CD4-positive, CD25-positive, alpha-beta regulatory T cell (primary cell): ENCODE measurements around the gene PLEKHG2. TPM values are rescaled to one million over a fixed set of nuclear protein-coding genes. Genes with fewer than 3 reads are reported as not detected.
A peak's percentile ranks its signal among the peaks of the same experiment; 100 is the strongest.
"Not testable (repeated sequence)": the region's sequence is repeated elsewhere in the genome, so short reads cannot be mapped to it uniquely, and the experiment has no call there.

Experiments
- ATAC-seq, 2 donors: fragments of 150-1000 bp; cut with Tn5 transposase; one replicate each; pipeline ENCODE4 v1.10.0; 2021; ENCODE audit warnings: low read depth in 2 of 2, moderate number of reproducible peaks in 2 of 2, moderate library complexity in 1 of 2
- DNase-seq, 3 donors: peaks; one replicate each; pipeline versions ENCODE4 v3.0.0 to v3.0.0-alpha.2; 2012 to 2022; ENCODE audit warnings: mixed read lengths in 1 of 3
- H3K27ac ChIP-seq: one replicate; pipeline ENCODE4 v1.7.0; 2013; ENCODE audit warnings: mild to moderate bottlenecking, low read length; ENCODE audit not compliant: insufficient read depth, poor library complexity, severe bottlenecking
- H3K27me3 ChIP-seq: one replicate; pipeline ENCODE4 v1.7.0; 2013; ENCODE audit warnings: low read length; ENCODE audit not compliant: control insufficient read depth, insufficient read depth
- H3K36me3 ChIP-seq: one replicate; pipeline ENCODE4 v1.7.0; 2013; ENCODE audit warnings: mild to moderate bottlenecking, low read length, moderate library complexity; ENCODE audit not compliant: control insufficient read depth, insufficient read depth
- H3K4me1 ChIP-seq: 2 replicates; pipeline ENCODE4 v1.7.0; 2013; ENCODE audit warnings: mild to moderate bottlenecking, low read length; ENCODE audit not compliant: insufficient read depth, control insufficient read depth, poor library complexity, severe bottlenecking
- H3K4me3 ChIP-seq: one replicate; pipeline ENCODE4 v1.7.0; 2013; ENCODE audit warnings: low read depth, mild to moderate bottlenecking, low read length, moderate library complexity
- H3K9me3 ChIP-seq, 2 experiments: 1 replicate in 1 of 2; 2 replicates in 1 of 2; pipeline ENCODE4 v1.7.0; 2013; ENCODE audit warnings: low read length in 2 of 2, mild to moderate bottlenecking in 1 of 2, moderate library complexity in 1 of 2; ENCODE audit not compliant: control insufficient read depth in 2 of 2
- H3K27ac Mint-ChIP-seq, 3 donors: one replicate each; pipeline ENCODE4 v1.8.0; 2020 to 2022; ENCODE audit warnings: mild to moderate bottlenecking in 3 of 3, mixed read lengths in 3 of 3, moderate library complexity in 2 of 3
- H3K27me3 Mint-ChIP-seq: one replicate; pipeline ENCODE4 v1.8.0; 2022; ENCODE audit warnings: mild to moderate bottlenecking, mixed read lengths
- H3K36me3 Mint-ChIP-seq: one replicate; pipeline ENCODE4 v1.8.0; 2020; ENCODE audit warnings: mixed read lengths
- H3K4me1 Mint-ChIP-seq, 4 donors: one replicate each; pipeline ENCODE4 v1.8.0; 2020 to 2022; ENCODE audit warnings: mixed read lengths in 4 of 4, mild to moderate bottlenecking in 1 of 4
- H3K4me3 Mint-ChIP-seq, 4 donors: one replicate each; pipeline ENCODE4 v1.8.0; 2020 to 2022; ENCODE audit warnings: mild to moderate bottlenecking in 4 of 4, mixed read lengths in 4 of 4, moderate library complexity in 3 of 4
- H3K9me3 Mint-ChIP-seq, 7 donors: one replicate each; pipeline ENCODE4 v1.8.0; 2020 to 2022; ENCODE audit warnings: mixed read lengths in 7 of 7, mild to moderate bottlenecking in 3 of 7, moderate library complexity in 2 of 7
- polyA plus RNA-seq, 4 donors: library from polyadenylated mRNA; unstranded; fragments of 300-500 nt; fragmentation: Illumina TruSeq; gene quantifications; one replicate each; pipeline ENCODE4 v1.2.3, GENCODE V29; 2021
- total RNA-seq: library from RNA; stranded (reverse); gene quantifications from one replicate; pipeline ENCODE4 v1.2.3, GENCODE V29; 2022

Gene PLEKHG2
- total and polyA plus RNA-seq, 5 donors from 2014 or later = 1.3 to 209 (median 3.1) TPM

DNA sequence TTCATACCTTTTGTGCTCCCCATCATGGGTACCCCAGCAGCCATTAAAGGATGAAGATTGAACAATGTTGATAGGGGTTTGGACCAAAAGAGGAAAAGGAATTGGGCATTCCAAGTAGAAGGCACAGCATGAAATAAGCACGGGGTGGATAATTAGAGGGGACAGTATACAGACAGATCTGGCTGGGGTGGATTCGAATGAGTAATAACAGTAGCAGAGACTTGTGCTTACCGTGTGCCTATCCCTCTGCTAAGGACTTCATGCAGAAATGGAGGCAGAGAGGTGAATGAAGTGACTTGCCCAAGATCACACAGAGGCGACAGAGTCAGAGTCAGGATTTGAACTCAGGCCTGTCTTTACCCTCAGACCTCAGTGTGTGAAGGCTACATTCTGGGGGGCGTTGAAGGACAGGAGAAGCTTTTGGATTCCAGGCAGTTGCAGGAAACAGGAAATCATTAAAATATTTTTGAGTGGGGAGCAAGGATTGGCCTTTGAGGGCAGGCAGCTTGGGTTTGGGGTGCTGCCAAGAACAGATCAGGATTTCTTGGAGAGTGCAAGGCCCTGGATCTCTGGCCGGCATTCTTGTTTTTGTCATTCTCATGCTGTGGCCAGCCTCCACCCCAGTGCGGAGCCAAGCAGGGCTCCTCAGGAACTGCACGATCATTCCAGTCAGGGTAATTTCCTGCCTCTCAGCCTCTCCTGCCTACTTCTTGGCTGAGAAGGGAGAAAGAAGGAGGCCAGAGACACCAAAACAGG, 40.2 kb upstream of the PLEKHG2 start:
- H3K4me3 ChIP-seq = no peak overlapping the region
- DNase-seq = no peak
- no peak overlapping the region for H3K4me3 Mint-ChIP-seq
- H3K27ac ChIP-seq = no peak overlapping the region
- no peaks in the 10 kb centered on the region for H3K9me3 ChIP-seq
- H3K4me1 Mint-ChIP-seq = peaks cover 0 to 16% (median under 1%) of the 10 kb centered on the region in 4 donors
- no peaks in the 10 kb centered on the region for H3K9me3 Mint-ChIP-seq
- no peaks in the 10 kb centered on the region for H3K4me1 ChIP-seq
- H3K27me3 Mint-ChIP-seq = no peaks in the 10 kb centered on the region
- no peak for ATAC-seq
- no peaks in the 10 kb centered on the region for H3K27me3 ChIP-seq
- peak overlapping the region in 2 of 3 donors; percentile 21 to 47 for H3K27ac Mint-ChIP-seq
- peaks cover 66% of the 10 kb centered on the region for H3K36me3 ChIP-seq
- H3K36me3 Mint-ChIP-seq = peaks cover 48% of the 10 kb centered on the region

DNA sequence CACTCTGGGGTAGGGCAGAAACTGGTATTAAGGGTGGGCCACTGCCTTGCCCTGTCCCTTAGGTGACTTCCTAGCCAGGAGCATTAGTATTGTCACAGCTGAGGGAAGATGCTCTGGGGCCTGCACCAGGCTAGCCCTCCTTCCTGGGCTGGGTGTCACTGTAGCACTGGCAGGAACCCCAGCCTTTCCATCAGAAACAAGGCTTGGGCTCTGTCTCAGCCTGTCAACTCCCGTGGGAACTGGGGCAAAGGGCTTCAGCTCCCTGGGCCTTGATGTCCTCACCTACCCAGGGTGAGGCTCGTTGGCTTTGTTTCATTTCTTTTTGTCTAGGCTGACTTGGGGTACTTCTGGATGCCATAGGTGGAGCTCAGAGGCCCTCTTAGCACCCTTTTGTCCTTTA, 39.5 kb upstream of the PLEKHG2 start:
- Histone ChIP-seq H3K4me3 (no peak overlapping the region), H3K9me3 (no peaks in the 10 kb centered on the region), H3K36me3 (peaks cover 73% of the 10 kb centered on the region), H3K4me1 (no peaks in the 10 kb centered on the region), H3K27me3 (no peaks in the 10 kb centered on the region), H3K27ac (no peak overlapping the region)
- H3K36me3 Mint-ChIP-seq = peaks cover 52% of the 10 kb centered on the region
- peak overlapping the region in 2 of 3 donors; percentile 69 to 84 for H3K27ac Mint-ChIP-seq
- ATAC-seq (no peak), DNase-seq (no peak)
- no peaks in the 10 kb centered on the region for H3K27me3 Mint-ChIP-seq
- peaks cover 0 to 16% (median under 1%) of the 10 kb centered on the region in 4 donors for H3K4me1 Mint-ChIP-seq
- no peaks in the 10 kb centered on the region for H3K9me3 Mint-ChIP-seq
- H3K4me3 Mint-ChIP-seq = no peak overlapping the region

DNA sequence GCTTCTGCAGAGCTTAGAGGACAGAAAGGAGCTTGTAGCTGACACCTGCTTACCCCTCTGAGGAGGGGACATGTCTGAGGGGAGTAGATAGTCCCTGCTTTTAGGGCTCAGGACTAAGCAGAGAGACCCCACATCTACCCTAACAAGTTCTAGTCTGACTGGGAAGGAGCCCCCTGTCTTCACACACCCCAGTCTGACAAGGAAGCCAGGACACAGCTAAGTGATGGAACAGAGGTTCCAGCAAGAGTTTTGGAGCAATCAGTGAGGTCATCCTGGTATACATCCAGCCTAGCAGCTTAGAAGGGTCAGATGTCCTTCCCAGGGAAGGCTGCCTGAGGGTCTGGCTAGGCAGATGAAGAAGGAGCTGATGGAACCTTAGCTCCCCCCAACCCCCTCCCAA, 36.5 kb upstream of the PLEKHG2 start:
- Mint-ChIP-seq H3K36me3 (peaks cover 47% of the 10 kb centered on the region), H3K27ac (peak overlapping the region in 1 of 3 donors; percentile 2), H3K27me3 (no peaks in the 10 kb centered on the region), H3K4me3 (no peak overlapping the region), H3K4me1 (peaks cover 0 to 14% (median under 1%) of the 10 kb centered on the region in 4 donors), H3K9me3 (no peaks in the 10 kb centered on the region)
- ATAC-seq = no peak
- Histone ChIP-seq H3K4me1 (no peaks in the 10 kb centered on the region), H3K4me3 (no peak overlapping the region), H3K27me3 (no peaks in the 10 kb centered on the region), H3K36me3 (peaks cover 80% of the 10 kb centered on the region), H3K27ac (no peak overlapping the region), H3K9me3 (no peaks in the 10 kb centered on the region)
- no peak for DNase-seq

DNA sequence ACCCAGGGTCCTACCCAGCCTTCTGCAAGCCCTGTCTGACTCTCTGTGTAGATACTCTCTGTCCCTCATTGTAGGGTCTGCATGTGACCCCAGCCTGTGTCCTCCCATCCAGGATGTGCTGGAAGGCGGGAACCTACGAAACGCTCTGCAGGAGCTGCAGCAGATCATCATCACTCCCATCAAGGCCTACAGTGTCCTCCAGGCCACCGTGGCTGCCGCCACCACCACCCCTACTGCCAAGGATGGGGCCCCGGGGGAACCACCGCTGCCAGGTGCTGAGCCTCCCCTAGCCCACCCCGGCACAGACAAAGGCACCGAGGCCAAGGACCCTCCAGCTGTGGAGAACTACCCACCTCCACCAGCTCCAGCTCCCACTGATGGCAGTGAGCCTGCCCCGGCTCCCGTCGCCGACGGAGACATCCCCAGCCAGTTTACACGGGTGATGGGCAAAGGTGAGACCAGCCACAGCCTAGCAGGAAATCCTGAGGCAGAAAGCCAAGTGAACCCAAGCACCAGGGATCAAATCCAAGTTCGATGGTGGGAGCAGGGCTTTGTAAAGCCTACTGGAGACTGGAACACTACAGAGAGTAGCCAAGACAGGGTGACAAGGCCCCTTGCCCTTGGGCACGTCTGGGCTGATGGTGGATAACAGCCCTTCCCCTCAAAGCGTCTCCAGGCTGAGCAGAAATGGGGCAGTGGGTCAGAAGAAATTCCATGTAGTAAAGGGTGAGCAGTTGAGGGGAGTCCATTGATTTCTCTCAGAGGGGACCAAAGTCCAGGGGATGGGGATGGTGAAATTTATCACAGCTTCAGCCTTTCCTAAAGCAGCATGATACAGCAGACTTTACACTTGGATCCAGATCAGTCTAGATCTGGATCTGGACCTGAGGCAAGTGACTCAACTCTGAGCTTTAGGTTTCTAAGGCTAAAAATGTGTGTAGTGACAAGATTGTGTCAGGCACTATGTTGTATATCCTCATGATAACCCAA, 34.8 kb upstream of the PLEKHG2 start:
- H3K9me3 Mint-ChIP-seq = no peaks in the 10 kb centered on the region

GRCh38 chr19:39379366-39379765, 33.1 kb upstream of the PLEKHG2 start:
- ATAC-seq, H3K4me1 ChIP-seq, H3K4me3 Mint-ChIP-seq, H3K27me3 Mint-ChIP-seq, H3K4me3 ChIP-seq, H3K9me3 ChIP-seq, H3K9me3 Mint-ChIP-seq, H3K27me3 ChIP-seq, DNase-seq, H3K4me1 Mint-ChIP-seq, H3K27ac ChIP-seq: not testable (repeated sequence)
- H3K27ac Mint-ChIP-seq = peak overlapping the region in 1 of 3 donors; percentile 17
- peaks cover 78% of the 10 kb centered on the region for H3K36me3 ChIP-seq
- peaks cover 49% of the 10 kb centered on the region for H3K36me3 Mint-ChIP-seq

More for the DNA sequence above, 34.8 kb upstream of the PLEKHG2 start:
- H3K4me3 ChIP-seq = no peak overlapping the region
- Mint-ChIP-seq H3K27ac (peak overlapping the region in 2 of 3 donors; percentile 28 to 69), H3K27me3 (no peaks in the 10 kb centered on the region), H3K4me1 (peaks cover 0 to 8% (median 4%) of the 10 kb centered on the region in 4 donors), H3K4me3 (no peak overlapping the region), H3K36me3 (peaks cover 54% of the 10 kb centered on the region)
- peaks cover 82% of the 10 kb centered on the region for H3K36me3 ChIP-seq
- ATAC-seq (no peak), DNase-seq (no peak)
- no peaks in the 10 kb centered on the region for H3K4me1 ChIP-seq
- H3K27ac ChIP-seq = no peak overlapping the region
- H3K27me3 ChIP-seq = no peaks in the 10 kb centered on the region
- no peaks in the 10 kb centered on the region for H3K9me3 ChIP-seq

DNA sequence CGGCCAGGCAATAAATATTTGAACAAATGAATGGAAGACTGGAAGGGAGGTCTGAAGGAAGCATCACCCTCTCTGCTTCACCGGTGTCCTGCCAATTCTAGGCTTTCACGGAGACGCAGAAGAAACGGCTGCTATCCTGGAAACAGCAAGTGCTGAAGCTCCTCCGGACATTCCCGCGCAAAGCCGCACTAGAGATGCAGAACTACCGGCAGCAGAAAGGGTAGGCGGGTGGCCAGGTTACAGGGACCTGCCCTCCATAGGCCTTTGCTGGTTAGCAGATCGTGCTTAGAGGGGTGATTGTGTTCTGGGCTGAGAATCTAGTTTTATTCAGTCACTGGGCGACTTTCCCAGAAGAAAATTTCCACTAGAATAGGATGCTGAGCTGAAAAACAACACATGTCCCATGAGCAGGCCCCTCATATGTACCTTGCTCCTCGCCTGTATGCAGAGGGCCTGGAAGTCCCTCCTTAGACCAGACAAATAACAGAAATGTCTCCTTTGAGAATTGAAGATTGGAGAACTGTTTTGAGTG, 32.5 kb upstream of the PLEKHG2 start:
- Histone ChIP-seq H3K27ac (no peak overlapping the region), H3K4me1 (no peaks in the 10 kb centered on the region), H3K27me3 (no peaks in the 10 kb centered on the region), H3K9me3 (no peaks in the 10 kb centered on the region), H3K4me3 (no peak overlapping the region), H3K36me3 (peaks cover 78% of the 10 kb centered on the region)
- no peak for ATAC-seq
- Mint-ChIP-seq H3K4me1 (peaks cover 0 to 6% (median 2%) of the 10 kb centered on the region in 4 donors), H3K27ac (no peak overlapping the region), H3K36me3 (peaks cover 47% of the 10 kb centered on the region), H3K9me3 (no peaks in the 10 kb centered on the region), H3K4me3 (no peak overlapping the region), H3K27me3 (no peaks in the 10 kb centered on the region)
- no peak for DNase-seq

DNA sequence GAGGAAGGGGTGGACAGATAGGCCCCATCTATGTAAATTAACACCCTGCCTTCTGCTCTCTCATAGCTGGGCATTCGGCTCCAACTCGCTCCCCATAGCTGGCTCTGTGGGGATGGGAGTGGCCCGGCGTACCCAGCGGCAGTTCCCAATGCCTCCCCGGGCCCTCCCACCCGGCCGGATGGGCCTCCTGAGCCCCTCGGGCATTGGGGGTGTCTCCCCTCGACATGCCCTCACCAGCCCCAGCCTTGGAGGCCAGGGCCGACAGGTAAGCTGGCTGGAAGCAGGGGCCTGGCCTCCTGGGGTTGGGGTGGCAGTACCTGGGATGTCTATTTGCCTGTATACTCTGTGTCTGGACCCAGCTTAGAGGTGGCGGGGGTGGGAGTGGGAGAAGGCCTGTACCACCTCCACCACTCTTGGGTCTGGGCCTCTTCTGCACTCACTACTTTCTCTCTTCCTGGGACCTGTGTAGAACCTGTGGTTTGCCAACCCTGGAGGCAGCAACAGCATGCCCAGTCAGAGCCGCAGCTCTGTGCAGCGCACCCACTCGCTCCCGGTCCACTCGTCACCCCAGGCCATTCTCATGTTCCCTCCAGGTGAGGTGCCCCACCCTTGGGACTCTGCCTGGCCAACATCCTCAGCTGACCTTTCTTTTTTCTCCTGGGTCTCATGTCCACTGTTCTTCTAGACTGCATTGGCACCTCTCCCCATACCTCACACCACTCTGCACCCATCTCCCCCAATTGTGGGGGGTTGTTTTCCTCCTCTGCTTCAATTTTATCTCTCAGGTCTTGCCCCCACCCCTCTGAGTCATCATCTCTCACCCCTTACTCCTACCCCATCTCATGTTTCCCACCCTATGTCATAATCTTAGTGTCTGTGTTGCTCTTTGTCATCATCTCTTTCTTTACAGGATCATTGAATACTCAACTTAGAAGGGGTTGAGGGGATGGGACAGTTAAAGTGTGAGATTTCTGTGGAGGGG, 31.7 kb upstream of the PLEKHG2 start:
- peaks cover 47% of the 10 kb centered on the region for H3K36me3 Mint-ChIP-seq
- no peak overlapping the region for H3K4me3 Mint-ChIP-seq
- H3K36me3 ChIP-seq = peaks cover 75% of the 10 kb centered on the region

More for the DNA sequence above, 31.7 kb upstream of the PLEKHG2 start:
- no peaks in the 10 kb centered on the region for H3K27me3 ChIP-seq
- H3K27ac ChIP-seq = no peak overlapping the region
- Mint-ChIP-seq H3K9me3 (no peaks in the 10 kb centered on the region), H3K27me3 (no peaks in the 10 kb centered on the region), H3K27ac (peak overlapping the region in 1 of 3 donors; percentile 4), H3K4me1 (peaks cover 0 to 6% (median 1%) of the 10 kb centered on the region in 4 donors)
- ATAC-seq (no peak), DNase-seq (no peak)
- H3K4me1 ChIP-seq = no peaks in the 10 kb centered on the region
- H3K9me3 ChIP-seq = no peaks in the 10 kb centered on the region
- H3K4me3 ChIP-seq = no peak overlapping the region
